Measurements from ENCODE around the gene NFE2L2.
"Not testable (repeated sequence)": the region's sequence is repeated elsewhere in the genome, so short reads cannot be mapped to it uniquely, and the experiment has no call there.

Gene NFE2L2

GRCh38 chr2:177255227-177255601 lies 9.3 kb downstream of the NFE2L2 start:
- no peak for DNase-seq

GRCh38 chr2:177254433-177255226 lies 9.9 kb downstream of the NFE2L2 start:
- DNase-seq: no peak

- DNase-seq: no peak
Observed at GRCh38 chr2:177253704-177254103, 10.8 kb downstream of the NFE2L2 start.

GRCh38 chr2:177252808-177253531 lies 11.6 kb downstream of the NFE2L2 start:
- no peak for DNase-seq

- no peak for DNase-seq
Observed at GRCh38 chr2:177251165-177251542, 13.4 kb downstream of the NFE2L2 start.

- DNase-seq: no peak
Observed at GRCh38 chr2:177250461-177250860, 14.1 kb downstream of the NFE2L2 start.

- DNase-seq: no peak
Observed at GRCh38 chr2:177249038-177249437, 15.5 kb downstream of the NFE2L2 start.

DNA sequence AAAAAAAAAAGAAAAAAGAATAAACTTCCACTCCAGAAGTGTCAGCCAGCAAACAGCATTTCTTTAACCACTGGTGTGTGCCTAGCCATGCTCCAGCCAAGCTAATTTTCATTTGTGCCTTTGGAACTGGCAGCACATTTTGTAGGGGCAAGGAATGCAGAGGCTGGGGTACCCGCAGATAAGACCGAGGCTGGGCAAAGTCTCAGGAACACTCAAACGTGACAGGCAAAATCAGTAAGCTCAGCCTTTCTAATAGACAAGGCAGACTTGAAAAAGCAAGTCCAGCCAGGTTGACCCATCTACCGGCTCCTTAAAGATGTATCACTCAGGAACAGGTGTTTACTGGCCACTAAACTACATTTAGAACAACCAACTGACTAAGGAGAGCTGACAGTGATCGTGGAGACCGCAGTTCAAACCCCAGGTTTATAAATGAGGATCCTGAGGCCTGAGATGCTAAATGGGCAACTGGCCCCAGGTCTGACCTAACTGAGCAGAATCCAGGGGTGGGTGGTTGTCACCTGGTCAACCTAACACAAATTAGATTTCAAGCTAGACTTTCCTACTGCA lies 16.7 kb downstream of the NFE2L2 start:
- no peak for DNase-seq

- DNase-seq: not testable (repeated sequence)
Observed at GRCh38 chr2:177246523-177247030, 17.9 kb downstream of the NFE2L2 start.

- DNase-seq: no peak
Observed at GRCh38 chr2:177246000-177246399, 18.5 kb downstream of the NFE2L2 start.

- DNase-seq: no peak
Observed at GRCh38 chr2:177245010-177245422, 19.5 kb downstream of the NFE2L2 start.

- DNase-seq: peak; percentile 33
Observed at GRCh38 chr2:177244244-177244771, 20.2 kb downstream of the NFE2L2 start.

DNA sequence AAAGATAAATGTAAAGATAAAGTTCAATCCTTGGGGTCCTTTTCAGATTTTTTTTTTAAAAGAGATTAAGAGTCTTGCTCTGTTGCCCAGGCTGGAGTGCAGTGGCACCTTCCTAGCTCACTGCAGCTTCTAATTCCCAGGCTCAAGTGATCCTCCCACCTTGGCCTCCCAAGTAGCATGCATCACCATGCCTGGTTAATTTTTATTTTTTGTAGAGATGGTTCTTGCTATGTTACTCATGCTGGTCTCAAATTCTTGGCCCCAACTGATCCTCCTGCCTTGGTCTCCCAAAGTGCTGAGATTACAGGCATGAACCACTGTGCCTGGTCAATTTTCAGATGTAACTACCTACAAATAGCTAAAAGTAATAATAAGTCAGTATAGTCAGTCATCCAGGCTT lies 21.1 kb downstream of the NFE2L2 start:
- DNase-seq: no peak

GRCh38 chr2:177243073-177243472 lies 21.5 kb downstream of the NFE2L2 start:
- DNase-seq: no peak

- DNase-seq: no peak
Observed at GRCh38 chr2:177242121-177242987, 22.2 kb downstream of the NFE2L2 start.

DNA sequence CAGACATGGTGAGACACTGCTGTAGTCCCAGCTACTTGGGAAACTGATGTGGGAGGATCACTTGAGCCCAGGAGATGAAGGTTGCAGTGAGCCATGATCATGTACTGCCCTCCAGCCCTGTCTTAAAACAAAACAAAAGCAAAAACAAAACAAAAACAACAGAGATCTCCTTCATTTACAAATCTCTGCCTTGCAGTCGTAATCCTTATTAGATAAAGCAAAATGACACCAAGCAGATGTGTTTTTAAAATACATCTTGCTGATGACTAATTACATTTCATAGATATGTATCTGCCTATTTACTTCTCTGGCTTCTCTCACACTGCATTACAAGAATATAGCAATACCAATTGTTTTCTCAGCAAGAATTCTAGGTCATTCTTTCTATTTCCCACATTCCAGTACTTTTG lies 22.8 kb downstream of the NFE2L2 start:
- DNase-seq: no peak

- peak; percentile 71 for DNase-seq
Observed at GRCh38 chr2:177239932-177240630, 24.4 kb downstream of the NFE2L2 start.

DNA sequence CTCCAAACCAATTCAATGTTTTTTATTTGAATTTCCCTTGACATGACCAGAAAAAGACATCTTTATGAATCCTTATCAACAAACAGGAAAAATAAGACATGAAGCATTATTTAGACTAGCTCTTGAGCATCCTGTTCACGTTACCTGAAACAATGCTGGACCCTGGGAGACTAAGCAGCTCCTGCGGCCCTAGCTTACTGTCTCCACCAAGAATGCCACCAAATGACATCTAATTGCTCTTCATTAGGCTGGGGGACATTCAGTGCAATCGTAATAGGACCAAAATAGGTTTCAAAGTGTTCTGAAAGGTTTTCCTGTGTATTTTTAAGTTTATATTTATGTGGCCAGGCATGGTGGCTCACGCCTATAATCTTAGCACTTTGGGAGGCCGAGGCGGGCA lies 25.5 kb downstream of the NFE2L2 start:
- no peak for DNase-seq

DNA sequence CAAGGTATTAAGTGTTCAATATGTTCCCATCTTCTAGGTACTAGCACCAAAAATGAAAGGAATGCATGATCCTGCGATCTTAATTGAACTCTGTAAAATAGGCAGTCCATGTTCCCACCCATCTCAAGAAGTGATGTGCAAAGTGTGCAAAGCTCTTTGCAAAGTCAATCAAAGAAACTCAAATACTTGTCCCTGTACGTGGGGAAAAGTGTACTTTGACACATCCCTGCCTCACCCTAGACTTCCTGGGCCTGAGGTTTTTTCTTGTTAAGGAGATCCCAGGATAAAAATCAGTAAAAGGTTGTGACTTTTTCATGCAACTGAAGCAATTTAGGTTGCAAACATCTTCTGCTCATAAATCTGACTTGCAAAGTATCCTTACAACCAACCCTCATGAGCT lies 26.6 kb downstream of the NFE2L2 start:
- no peak for DNase-seq

DNA sequence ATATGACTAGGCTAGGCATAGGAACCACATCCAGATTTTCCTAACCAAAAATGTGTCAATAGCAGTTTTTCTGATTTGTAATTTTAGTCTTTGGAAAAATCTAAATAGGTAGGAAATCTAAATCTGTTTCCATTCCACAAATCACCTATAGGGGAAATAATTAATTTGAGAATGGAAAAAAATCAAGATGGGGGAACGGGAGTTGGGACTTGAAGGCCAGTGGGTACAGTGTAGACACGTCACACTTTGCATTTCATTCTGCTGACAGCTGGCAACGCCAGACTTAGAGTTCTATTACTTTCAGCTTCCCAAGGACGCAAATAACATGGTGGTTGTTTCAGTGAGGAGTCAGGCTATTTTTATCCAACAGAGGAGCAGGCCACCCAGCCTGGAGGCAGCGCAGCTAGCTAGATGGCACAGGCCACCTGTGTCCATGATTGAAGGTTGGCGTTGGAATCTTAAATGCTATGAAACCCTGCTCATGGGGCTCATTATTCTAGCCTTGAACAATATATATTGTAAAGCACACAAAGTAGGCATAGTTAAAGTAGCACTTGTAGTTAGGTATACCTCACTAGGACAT lies 28.6 kb downstream of the NFE2L2 start:
- DNase-seq: no peak

- DNase-seq: no peak
Observed at GRCh38 chr2:177234267-177234666, 30.3 kb downstream of the NFE2L2 start.

Measured in activated CD4-positive, alpha-beta T cell treated with anti-CD3 and anti-CD28 coated beads, Interleukin-2, Interleukin-6, amounts not matched to agents 100 ng/mL and 50 ng/mL, durations not matched to agents 16 hours and 8 hours (primary cell).